SU-DHL-6 (cell line): ENCODE data around the gene TRNT1.

Experiments
- H2AFZ ChIP-seq: fragments of 200-600 bp; sonication (generic); 2 replicates; pipeline ENCODE4 v1.6.1; 2014; ENCODE audit warnings: low read depth, mild to moderate bottlenecking, moderate library complexity, mixed read lengths, antibody characterized with exemption, low read length; ENCODE audit not compliant: severe bottlenecking
- H3F3A ChIP-seq: fragments of 200-600 bp; shearing (Covaris generic); 2 replicates; pipeline ENCODE4 v1.6.0; 2016; ENCODE audit warnings: antibody characterized with exemption, mild to moderate bottlenecking; ENCODE audit not compliant: insufficient read depth
- H3K27ac ChIP-seq: fragments of 200-600 bp; sonication (generic); 2 replicates; pipeline ENCODE4 v1.5.1; 2016; ENCODE audit warnings: low read depth, mild to moderate bottlenecking, low read length, moderate library complexity, mixed read lengths
- H3K27me3 ChIP-seq: fragments of 200-600 bp; sonication (generic), shearing (Covaris generic); 2 replicates; pipeline ENCODE4 v1.6.0; 2014; ENCODE audit warnings: mild to moderate bottlenecking, low read length
- H3K36me3 ChIP-seq: fragments of 200-600 bp; sonication (generic); 2 replicates; pipeline ENCODE4 v1.6.1; 2014; ENCODE audit warnings: mild to moderate bottlenecking, low read length, mixed read lengths
- H3K4me2 ChIP-seq: fragments of 300-600, 200-600 bp; shearing (Covaris generic), sonication (generic); 2 replicates; pipeline ENCODE4 v1.6.0; 2014; ENCODE audit warnings: low read length, low read depth, mild to moderate bottlenecking; ENCODE audit not compliant: poor library complexity, severe bottlenecking
- H3K4me3 ChIP-seq: fragments of 200-600 bp; sonication (generic); 2 replicates; pipeline ENCODE4 v1.5.1; 2014; ENCODE audit warnings: antibody characterized with exemption, low read length, mild to moderate bottlenecking, mixed read lengths; ENCODE audit not compliant: insufficient read depth, poor library complexity, severe bottlenecking
- H3K79me2 ChIP-seq: fragments of 200-600 bp; sonication (generic); 2 replicates; pipeline ENCODE4 v1.6.1; 2014; ENCODE audit warnings: mild to moderate bottlenecking, low read length, moderate library complexity; ENCODE audit not compliant: insufficient read depth
- H3K9ac ChIP-seq: fragments of 200-600 bp; sonication (generic); 2 replicates; pipeline ENCODE4 v1.7.0; 2014; ENCODE audit warnings: mild to moderate bottlenecking, low read length
- H3K9me2 ChIP-seq: fragments of 200-600 bp; sonication (generic); replicated peaks from 2 replicates; pipeline ENCODE4 v1.6.1; 2014; ENCODE audit warnings: low read length; ENCODE audit not compliant: insufficient read depth
- H3K9me3 ChIP-seq: fragments of 200-600 bp; sonication (generic); 2 replicates; pipeline ENCODE4 v1.6.1; 2014; ENCODE audit warnings: low read length, mixed read lengths; ENCODE audit not compliant: insufficient read depth
- H4K20me1 ChIP-seq: fragments of 200-600 bp; sonication (generic); 2 replicates; pipeline ENCODE4 v1.6.1; 2014; ENCODE audit warnings: low read depth, mild to moderate bottlenecking, antibody characterized with exemption, low read length, moderate library complexity, mixed read lengths
- EZH2phosphoT487 ChIP-seq: fragments of 200-600 bp; sonication (generic), shearing (Covaris generic); conservative IDR thresholded peaks from 2 replicates; pipeline ENCODE4 v1.6.1; 2018; ENCODE audit warnings: mild to moderate bottlenecking, antibody characterized with exemption, low read length, moderate library complexity, mixed read lengths
- TF ChIP-seq, protein P1 (sequence below): fragments of 200-600 bp; sonication (generic); IDR thresholded peaks from one replicate; pipeline ENCODE4 v1.5.1; 2017; ENCODE audit warnings: antibody characterized with exemption, mild to moderate bottlenecking, low read length, moderate library complexity; ENCODE audit not compliant: insufficient read depth, poor library complexity, severe bottlenecking

TRNT1 gene

DNA sequence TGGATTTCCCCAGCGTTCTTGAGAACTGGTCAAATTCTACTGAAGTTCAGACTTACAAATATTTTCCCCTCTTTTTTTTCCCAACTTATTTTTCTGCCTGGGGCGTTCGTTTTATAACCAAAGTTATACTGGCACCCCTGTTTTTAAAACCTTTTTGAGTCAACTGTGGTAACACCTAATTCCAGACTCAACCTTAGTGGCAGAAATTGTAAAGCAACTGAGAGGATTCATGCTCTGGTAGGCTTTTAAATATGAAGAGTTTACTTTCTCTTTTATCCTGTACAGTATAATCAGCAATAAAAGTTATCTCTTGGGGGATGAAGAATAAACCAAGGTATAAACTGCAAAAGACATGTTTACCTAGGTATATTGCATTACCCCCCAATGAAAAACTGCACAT lies 18.9 kb upstream of the TRNT1 start:
- no peaks in the 10 kb centered on the region for H3K36me3 ChIP-seq
- no peaks in the 10 kb centered on the region for H3K79me2 ChIP-seq
- H2AFZ ChIP-seq = no peak overlapping the region
- no peak overlapping the region for H3K4me2 ChIP-seq
- no peak overlapping the region for H3K27ac ChIP-seq
- no peak overlapping the region for H3K9ac ChIP-seq
- no peak overlapping the region for H3K4me3 ChIP-seq
- TF ChIP-seq, protein P1, sequence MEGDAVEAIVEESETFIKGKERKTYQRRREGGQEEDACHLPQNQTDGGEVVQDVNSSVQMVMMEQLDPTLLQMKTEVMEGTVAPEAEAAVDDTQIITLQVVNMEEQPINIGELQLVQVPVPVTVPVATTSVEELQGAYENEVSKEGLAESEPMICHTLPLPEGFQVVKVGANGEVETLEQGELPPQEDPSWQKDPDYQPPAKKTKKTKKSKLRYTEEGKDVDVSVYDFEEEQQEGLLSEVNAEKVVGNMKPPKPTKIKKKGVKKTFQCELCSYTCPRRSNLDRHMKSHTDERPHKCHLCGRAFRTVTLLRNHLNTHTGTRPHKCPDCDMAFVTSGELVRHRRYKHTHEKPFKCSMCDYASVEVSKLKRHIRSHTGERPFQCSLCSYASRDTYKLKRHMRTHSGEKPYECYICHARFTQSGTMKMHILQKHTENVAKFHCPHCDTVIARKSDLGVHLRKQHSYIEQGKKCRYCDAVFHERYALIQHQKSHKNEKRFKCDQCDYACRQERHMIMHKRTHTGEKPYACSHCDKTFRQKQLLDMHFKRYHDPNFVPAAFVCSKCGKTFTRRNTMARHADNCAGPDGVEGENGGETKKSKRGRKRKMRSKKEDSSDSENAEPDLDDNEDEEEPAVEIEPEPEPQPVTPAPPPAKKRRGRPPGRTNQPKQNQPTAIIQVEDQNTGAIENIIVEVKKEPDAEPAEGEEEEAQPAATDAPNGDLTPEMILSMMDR = no peak
- TF ChIP-seq EZH2phosphoT487 = no peak
- no peaks in the 10 kb centered on the region for H4K20me1 ChIP-seq
- H3K9me3 ChIP-seq = no peaks in the 10 kb centered on the region
- no peaks in the 10 kb centered on the region for H3K9me2 ChIP-seq
- H3F3A ChIP-seq = no peaks in the 10 kb centered on the region
- peaks cover 4% of the 10 kb centered on the region for H3K27me3 ChIP-seq

DNA sequence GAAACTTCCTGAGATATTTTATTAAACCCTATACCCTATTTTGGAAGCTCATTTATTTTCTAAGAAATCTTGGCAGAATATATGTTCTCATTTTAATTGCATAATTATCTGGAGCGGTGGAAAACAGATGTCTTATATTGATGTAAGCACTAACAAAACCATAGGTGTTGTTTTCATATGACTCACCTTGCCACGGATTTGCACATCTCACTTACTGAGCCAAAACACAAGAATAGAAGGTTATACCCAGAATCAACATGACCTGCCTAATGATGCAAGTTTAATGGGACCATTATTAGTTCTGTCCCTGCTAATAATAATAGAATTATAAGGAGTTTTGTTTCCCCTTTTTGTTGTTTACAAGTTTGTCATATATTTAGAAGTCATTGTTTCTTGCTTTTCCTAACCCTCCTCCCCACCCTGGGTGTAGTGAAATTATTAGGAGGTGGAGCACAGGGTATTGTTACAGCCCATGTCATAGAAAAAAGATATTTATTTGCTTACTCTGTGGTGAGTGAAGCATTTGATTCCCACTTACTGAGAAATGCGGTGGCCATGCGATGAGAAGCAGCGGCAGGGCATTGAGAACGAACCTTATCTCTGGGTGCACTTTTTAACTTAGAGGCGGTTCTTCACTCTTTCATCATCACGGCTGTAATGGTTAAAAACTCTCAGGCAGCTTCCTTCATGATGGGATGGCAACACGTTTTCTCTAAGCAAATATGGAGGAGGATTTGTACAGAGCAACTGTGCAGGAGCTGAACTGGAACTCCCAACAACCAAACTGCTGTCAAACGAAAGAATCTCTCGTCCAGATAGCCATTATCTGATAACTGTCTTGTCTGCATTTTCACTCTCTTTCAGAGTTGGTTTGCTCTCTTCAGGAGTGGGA lies 17.1 kb upstream of the TRNT1 start:
- H3F3A ChIP-seq = no peaks in the 10 kb centered on the region
- no peak overlapping the region for H2AFZ ChIP-seq
- no peaks in the 10 kb centered on the region for H3K9me3 ChIP-seq
- H3K9me2 ChIP-seq = no peaks in the 10 kb centered on the region
- no peak overlapping the region for H3K4me2 ChIP-seq
- H3K27me3 ChIP-seq = peaks cover 4% of the 10 kb centered on the region
- H3K36me3 ChIP-seq = no peaks in the 10 kb centered on the region
- H3K79me2 ChIP-seq = no peaks in the 10 kb centered on the region
- H3K27ac ChIP-seq = no peak overlapping the region
- H3K9ac ChIP-seq = no peak overlapping the region
- no peaks in the 10 kb centered on the region for H4K20me1 ChIP-seq
- no peak overlapping the region for H3K4me3 ChIP-seq
- no peak for TF ChIP-seq EZH2phosphoT487
- TF ChIP-seq, protein P1 = no peak

DNA sequence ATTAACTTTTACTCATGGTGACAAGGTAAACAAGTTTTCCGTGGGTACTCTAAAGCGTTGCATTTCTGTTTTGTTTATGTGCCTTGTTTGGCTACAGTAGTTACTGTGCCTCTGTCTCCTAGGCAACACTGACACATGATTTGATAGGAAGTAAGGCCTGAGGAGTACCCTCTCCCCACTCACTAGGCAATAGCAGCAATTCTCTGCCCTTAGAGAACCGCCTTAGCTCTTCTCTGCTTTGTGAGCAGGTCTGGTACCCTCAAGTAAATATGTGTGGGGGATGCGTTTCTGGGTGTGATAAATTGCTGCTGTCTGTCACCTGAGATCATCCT lies 16.5 kb upstream of the TRNT1 start, which contains the start of gene IL5RA:
IL5RA (minus strand) TSS at position 76 of the 332 bp plus-strand sequence. CDS start 5,390 bp downstream, outside the sequence.
- no peak within 1 kb of the TSS for H3K9ac ChIP-seq
- TF ChIP-seq, protein P1 = no peak
- no peak for TF ChIP-seq EZH2phosphoT487
- no peaks in the 10 kb centered on the region for H3K9me2 ChIP-seq
- peaks cover under 1% of the 10 kb centered on the region for H3K27me3 ChIP-seq
- no peaks in the 10 kb centered on the region for H3F3A ChIP-seq
- no peaks in the 10 kb centered on the region for H4K20me1 ChIP-seq
- no peaks in the 10 kb centered on the region for H3K9me3 ChIP-seq
- H3K27ac ChIP-seq = no peak within 1 kb of the TSS
- H3K4me3 ChIP-seq = no peak within 1 kb of the TSS
- H2AFZ ChIP-seq = no peak within 1 kb of the TSS
- no peaks in the 10 kb centered on the region for H3K36me3 ChIP-seq
- no peak within 1 kb of the TSS for H3K4me2 ChIP-seq
- H3K79me2 ChIP-seq = no peaks in the 10 kb centered on the region
